ENCODE data around the gene SLC2A11. TPM values are rescaled to one million over a fixed set of nuclear protein-coding genes. Genes with fewer than 3 reads are reported as not detected.

The SLC2A11 gene
- polyA plus RNA-seq, 2 of the 4 experiments (the other 2 are of a cell fraction): 5.6 to 12.4 TPM

DNA sequence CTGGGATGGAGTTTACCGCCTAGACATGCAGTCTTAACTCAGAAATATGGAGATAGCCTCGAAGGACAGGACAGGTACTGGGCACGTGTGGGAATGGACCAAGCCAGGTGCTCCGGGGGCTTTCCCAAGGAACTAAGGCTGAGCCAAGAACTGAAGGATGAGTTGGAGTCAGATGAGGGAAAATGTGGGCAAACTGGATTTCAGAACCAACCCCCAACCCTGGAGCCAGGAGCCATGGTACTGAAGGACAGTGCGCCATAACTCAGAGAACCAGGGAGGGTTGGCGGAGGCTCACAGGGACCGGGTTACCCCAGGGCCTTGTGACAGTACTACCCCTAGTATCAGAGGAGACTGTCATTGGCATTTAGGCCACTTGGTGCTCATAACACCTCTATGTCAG, 34.1 kb downstream of the SLC2A11 start:
- no peak overlapping the region for H3K4me3 ChIP-seq
- H3K9me3 ChIP-seq: no peaks in the 10 kb centered on the region
- H3K4me1 ChIP-seq: peaks cover 32% of the 10 kb centered on the region
- TF ChIP-seq ZC3H11A (IDR thresholded peaks at IDR 0.05): no peak
- TF ChIP-seq, protein P1, sequence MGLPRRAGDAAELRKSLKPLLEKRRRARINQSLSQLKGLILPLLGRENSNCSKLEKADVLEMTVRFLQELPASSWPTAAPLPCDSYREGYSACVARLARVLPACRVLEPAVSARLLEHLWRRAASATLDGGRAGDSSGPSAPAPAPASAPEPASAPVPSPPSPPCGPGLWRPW (IDR thresholded peaks at IDR 0.05): no peak
- TF ChIP-seq, protein P2, sequence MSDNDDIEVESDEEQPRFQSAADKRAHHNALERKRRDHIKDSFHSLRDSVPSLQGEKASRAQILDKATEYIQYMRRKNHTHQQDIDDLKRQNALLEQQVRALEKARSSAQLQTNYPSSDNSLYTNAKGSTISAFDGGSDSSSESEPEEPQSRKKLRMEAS (IDR thresholded peaks at IDR 0.05): no peak
- no peak for TF ChIP-seq CBX8 (IDR thresholded peaks at IDR 0.05)
- no peak for TF ChIP-seq GATA3 (IDR thresholded peaks at IDR 0.05; ENCODE audit: borderline replicate concordance)
- TF ChIP-seq ATOH8 (CRISPR knock-in tag; IDR thresholded peaks at IDR 0.05; ENCODE audit: low read depth): no peak
- DNase-seq (ENCODE audit: low read depth in 1 of 2, low spot score in 1 of 2): no peak
- FAIRE-seq: no peak
- 91% methylated on average over 7 of the region's 7 CpGs for WGBS (ENCODE audit: missing lambda C conversion rate)
- ChIA-PET CTCF (interaction anchor here (1.5 kb wide), 1 partner anchor 8 kb away, joined by 4 read pairs; no protein-coding TSS in a partner anchor), POLR2A (no interaction called here)
- H3K27ac ChIP-seq: no peak overlapping the region
- H3K4me2 ChIP-seq: no peak overlapping the region
- ATAC-seq: no peak

- Histone ChIP-seq H3K4me3 (no peak overlapping the region), H3K4me1 (peaks cover 36% of the 10 kb centered on the region), H3K4me2 (no peak overlapping the region), H3K27ac (no peak overlapping the region), H3K9me3 (no peaks in the 10 kb centered on the region)
- TF ChIP-seq NPAS2 (CRISPR knock-in tag; IDR thresholded peaks at IDR 0.05; ENCODE audit: borderline replicate concordance) (no peak), HEYL (CRISPR knock-in tag; IDR thresholded peaks at IDR 0.05) (no peak), FOXS1 (CRISPR knock-in tag; IDR thresholded peaks at IDR 0.05) (no peak), ZSCAN20 (CRISPR knock-in tag; IDR thresholded peaks at IDR 0.05) (no peak), ATOH8 (CRISPR knock-in tag; IDR thresholded peaks at IDR 0.05; ENCODE audit: low read depth) (no peak), PHF8 (IDR thresholded peaks at IDR 0.05; ENCODE audit: borderline replicate concordance, low read depth) (no peak), RFX5 (IDR thresholded peaks at IDR 0.05) (no peak), RCOR1 (IDR thresholded peaks at IDR 0.05; ENCODE audit: low read depth, low read length) (no peak), HDAC2 (IDR thresholded peaks at IDR 0.05) (no peak), FOSL2 (IDR thresholded peaks at IDR 0.05) (no peak), FOSL2 (CRISPR knock-in tag; IDR thresholded peaks at IDR 0.05) (no peak), NFE2L2 (conservative IDR thresholded peaks at IDR 0.05; ENCODE audit: low read length) (no peak), POLR2A (IDR thresholded peaks at IDR 0.05; ENCODE audit: low read length) (no peak)
- TF ChIP-seq, protein P2 (IDR thresholded peaks at IDR 0.05): no peak
- DNase-seq (ENCODE audit: low read depth in 1 of 2, low spot score in 1 of 2) (no peak), ATAC-seq (no peak), FAIRE-seq (no peak)
- WGBS (ENCODE audit: missing lambda C conversion rate): 85% methylated on average over 2 of the region's 2 CpGs
- POLR2A ChIA-PET: no interaction called here
- CTCF ChIA-PET: interaction anchor here (1.5 to 3.0 kb wide), 2 partner anchors 8 to 35 kb away, joined by 4 to 10 read pairs; partner anchors contain the start of gene SLC2A11
Observed at GRCh38 chr22:23892130-23892529, 34.5 kb downstream of the SLC2A11 start.

- 95% methylated on average over 2 of the region's 4 CpGs for WGBS (ENCODE audit: missing lambda C conversion rate)
- TF ChIP-seq, protein P3, sequence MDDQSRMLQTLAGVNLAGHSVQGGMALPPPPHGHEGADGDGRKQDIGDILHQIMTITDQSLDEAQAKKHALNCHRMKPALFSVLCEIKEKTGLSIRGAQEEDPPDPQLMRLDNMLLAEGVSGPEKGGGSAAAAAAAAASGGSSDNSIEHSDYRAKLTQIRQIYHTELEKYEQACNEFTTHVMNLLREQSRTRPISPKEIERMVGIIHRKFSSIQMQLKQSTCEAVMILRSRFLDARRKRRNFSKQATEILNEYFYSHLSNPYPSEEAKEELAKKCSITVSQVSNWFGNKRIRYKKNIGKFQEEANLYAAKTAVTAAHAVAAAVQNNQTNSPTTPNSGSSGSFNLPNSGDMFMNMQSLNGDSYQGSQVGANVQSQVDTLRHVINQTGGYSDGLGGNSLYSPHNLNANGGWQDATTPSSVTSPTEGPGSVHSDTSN (IDR thresholded peaks at IDR 0.05): no peak
- TF ChIP-seq EHMT2 (IDR thresholded peaks at IDR 0.05; ENCODE audit: low read depth) (no peak), RARB (CRISPR knock-in tag; IDR thresholded peaks at IDR 0.05) (no peak), CHD4 (IDR thresholded peaks at IDR 0.05; ENCODE audit: borderline replicate concordance) (no peak), HDAC2 (IDR thresholded peaks at IDR 0.05) (no peak), HOXB13 (CRISPR knock-in tag; IDR thresholded peaks at IDR 0.05; ENCODE audit: low read depth) (no peak), RCOR1 (IDR thresholded peaks at IDR 0.05; ENCODE audit: low read depth, low read length) (no peak), ZC3H11A (IDR thresholded peaks at IDR 0.05) (no peak), POLR2A (IDR thresholded peaks at IDR 0.05; ENCODE audit: low read length) (no peak), TFCP2L1 (CRISPR knock-in tag; IDR thresholded peaks at IDR 0.05) (no peak), JUN (IDR thresholded peaks at IDR 0.05) (no peak), JUNB (IDR thresholded peaks at IDR 0.05) (no peak), FOXS1 (CRISPR knock-in tag; IDR thresholded peaks at IDR 0.05) (no peak)
- DNase-seq (ENCODE audit: low read depth in 1 of 2, low spot score in 1 of 2): no peak
- no peak for ATAC-seq
- H3K27ac ChIP-seq: no peak overlapping the region
- FAIRE-seq: no peak
- H3K9me3 ChIP-seq: no peaks in the 10 kb centered on the region
- ChIA-PET CTCF (interaction anchor here (1.4 to 3.0 kb wide), 7 partner anchors 7 to 36 kb away, joined by 4 to 12 read pairs (median 9); partner anchors contain the start of gene SLC2A11), POLR2A (no interaction called here)
- no peak overlapping the region for H3K4me2 ChIP-seq
- H3K4me3 ChIP-seq: no peak overlapping the region
- peaks cover 42% of the 10 kb centered on the region for H3K4me1 ChIP-seq
Observed at GRCh38 chr22:23892706-23893105, 35.0 kb downstream of the SLC2A11 start.

Measured in A549 (cell line).